DMS114 treated with DMSO at 0.1 percent for 48 hours (cell line): Measurements from ENCODE around the gene UBE3C.
"Not testable (repeated sequence)": the region's sequence is repeated elsewhere in the genome, so short reads cannot be mapped to it uniquely, and the experiment has no call there.

Experiments used
- DNase-seq: peaks from one replicate; lab custom pipeline; 2025; ENCODE audit not compliant: unreplicated experiment; lab: John Stamatoyannopoulos, UW

Gene UBE3C

GRCh38 chr7:157271315-157271990 lies 132.7 kb downstream of the UBE3C start:
- DNase-seq, result no peak

GRCh38 chr7:157271991-157272324 lies 133.2 kb downstream of the UBE3C start:
- DNase-seq, result no peak

- no peak for DNase-seq
Measured at GRCh38 chr7:157272351-157273207, 133.9 kb downstream of the UBE3C start.

- DNase-seq, result peak; percentile 24
Measured at GRCh38 chr7:157273208-157274093, 134.7 kb downstream of the UBE3C start.

GRCh38 chr7:157274094-157274634 lies 135.4 kb downstream of the UBE3C start:
- DNase-seq, result not testable (repeated sequence)

- DNase-seq, result no peak
Measured at GRCh38 chr7:157274991-157275427, 136.3 kb downstream of the UBE3C start.

GRCh38 chr7:157276091-157276561 lies 137.4 kb downstream of the UBE3C start:
- no peak for DNase-seq

GRCh38 chr7:157276731-157277562 lies 138.2 kb downstream of the UBE3C start:
- DNase-seq, result no peak

GRCh38 chr7:157277568-157277967 lies 138.8 kb downstream of the UBE3C start:
- DNase-seq, result not testable (repeated sequence)

- DNase-seq, result no peak
Measured at GRCh38 chr7:157278167-157278790, 139.6 kb downstream of the UBE3C start.

GRCh38 chr7:157278791-157279724 lies 140.3 kb downstream of the UBE3C start:
- no peak for DNase-seq

GRCh38 chr7:157279741-157280215 lies 141.1 kb downstream of the UBE3C start:
- no peak for DNase-seq

GRCh38 chr7:157280216-157280841 lies 141.6 kb downstream of the UBE3C start:
- no peak for DNase-seq

GRCh38 chr7:157281221-157281998 lies 142.7 kb downstream of the UBE3C start:
- DNase-seq, result no peak

GRCh38 chr7:157282141-157282801 lies 143.5 kb downstream of the UBE3C start:
- DNase-seq, result no peak

- no peak for DNase-seq
Measured at GRCh38 chr7:157284229-157285014, 145.7 kb downstream of the UBE3C start.
